ENCODE measurements around the gene B4GALT2.

B4GALT2 gene

DNA sequence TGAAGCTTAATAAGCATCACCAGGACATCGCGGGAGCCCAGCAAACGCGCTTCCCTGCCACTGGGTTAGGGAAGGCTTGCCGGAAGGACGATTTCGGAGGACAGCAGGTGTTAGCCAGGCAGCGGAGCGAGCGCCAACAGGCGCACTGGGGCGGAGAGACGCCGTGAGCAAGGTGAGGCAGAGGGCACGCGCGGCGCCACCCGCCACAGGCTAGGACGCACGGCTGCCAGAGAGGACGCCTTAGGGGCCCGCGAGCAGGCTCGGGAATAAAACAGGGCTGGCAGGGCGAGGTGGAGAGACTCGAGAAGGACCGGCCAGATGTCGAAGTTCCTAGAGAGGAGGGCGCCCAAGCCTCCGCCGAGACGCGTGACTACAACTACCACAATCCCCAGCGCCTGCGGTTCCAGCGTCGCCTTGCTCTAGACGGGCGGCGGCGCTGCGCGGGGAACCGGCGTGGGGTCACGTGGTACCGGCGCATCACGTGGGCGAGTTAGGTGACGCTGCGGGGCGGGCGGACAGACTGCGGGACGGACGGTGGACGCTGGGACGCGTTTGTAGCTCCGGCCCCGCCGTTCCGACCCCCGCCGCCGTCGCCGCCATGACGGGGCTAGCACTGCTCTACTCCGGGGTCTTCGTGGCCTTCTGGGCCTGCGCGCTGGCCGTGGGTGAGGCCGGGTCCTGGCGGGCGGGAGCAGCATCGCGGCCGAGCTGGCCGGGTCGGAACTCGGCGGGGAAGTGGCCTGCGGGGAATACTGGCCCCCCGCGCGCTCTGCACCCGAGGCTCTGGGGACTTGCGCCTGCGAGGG, 4.4 kb upstream of the B4GALT2 start, which contains the start of gene ATP6V0B:
ATP6V0B (plus strand) TSS at position 518 of the 806 bp plus-strand sequence; CDS start at position 599, 81 bp downstream.
- DNase-seq (ENCODE audit: low read depth), result peak; percentile 90
- peak within 1 kb of the TSS; percentile 85 for H3K4me3 ChIP-seq (ENCODE audit: control insufficient read depth, low read depth, low read length)
- no peak for TF ChIP-seq CTCF (conservative IDR thresholded peaks at IDR 0.05; ENCODE audit: control insufficient read depth, insufficient read depth, low read depth, low read length)

- H3K4me3 ChIP-seq (ENCODE audit: control insufficient read depth, low read depth, low read length), result peak overlapping the region; percentile 85
- no peak for DNase-seq (ENCODE audit: low read depth)
- TF ChIP-seq CTCF (conservative IDR thresholded peaks at IDR 0.05; ENCODE audit: control insufficient read depth, insufficient read depth, low read depth, low read length), result no peak
These were observed 3.6 kb upstream of the B4GALT2 start for GRCh38 chr1:43975249-43975961.

- no peak for DNase-seq (ENCODE audit: low read depth)
- no peak for TF ChIP-seq CTCF (conservative IDR thresholded peaks at IDR 0.05; ENCODE audit: control insufficient read depth, insufficient read depth, low read depth, low read length)
- H3K4me3 ChIP-seq (ENCODE audit: control insufficient read depth, low read depth, low read length), result peak overlapping the region; percentile 85
These were observed 3.0 kb upstream of the B4GALT2 start for GRCh38 chr1:43976045-43976444.

DNA sequence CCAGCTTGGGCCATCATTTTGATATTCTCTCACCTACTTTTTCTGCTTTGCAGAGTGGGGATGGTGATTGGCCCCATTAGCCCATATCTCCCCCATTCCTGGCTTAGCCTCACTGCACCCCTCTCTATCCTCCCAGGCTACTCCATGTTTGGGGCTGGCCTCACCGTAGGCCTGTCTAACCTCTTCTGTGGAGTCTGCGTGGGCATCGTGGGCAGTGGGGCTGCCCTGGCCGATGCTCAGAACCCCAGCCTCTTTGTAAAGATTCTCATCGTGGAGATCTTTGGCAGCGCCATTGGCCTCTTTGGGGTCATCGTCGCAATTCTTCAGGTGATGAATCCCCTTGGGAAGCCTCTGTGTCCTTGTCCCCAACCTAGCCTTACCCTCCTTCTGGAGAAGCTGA, 2.1 kb upstream of the B4GALT2 start:
- no peak for DNase-seq (ENCODE audit: low read depth)
- no peak for TF ChIP-seq CTCF (conservative IDR thresholded peaks at IDR 0.05; ENCODE audit: control insufficient read depth, insufficient read depth, low read depth, low read length)
- no peak overlapping the region for H3K4me3 ChIP-seq (ENCODE audit: control insufficient read depth, low read depth, low read length)

DNA sequence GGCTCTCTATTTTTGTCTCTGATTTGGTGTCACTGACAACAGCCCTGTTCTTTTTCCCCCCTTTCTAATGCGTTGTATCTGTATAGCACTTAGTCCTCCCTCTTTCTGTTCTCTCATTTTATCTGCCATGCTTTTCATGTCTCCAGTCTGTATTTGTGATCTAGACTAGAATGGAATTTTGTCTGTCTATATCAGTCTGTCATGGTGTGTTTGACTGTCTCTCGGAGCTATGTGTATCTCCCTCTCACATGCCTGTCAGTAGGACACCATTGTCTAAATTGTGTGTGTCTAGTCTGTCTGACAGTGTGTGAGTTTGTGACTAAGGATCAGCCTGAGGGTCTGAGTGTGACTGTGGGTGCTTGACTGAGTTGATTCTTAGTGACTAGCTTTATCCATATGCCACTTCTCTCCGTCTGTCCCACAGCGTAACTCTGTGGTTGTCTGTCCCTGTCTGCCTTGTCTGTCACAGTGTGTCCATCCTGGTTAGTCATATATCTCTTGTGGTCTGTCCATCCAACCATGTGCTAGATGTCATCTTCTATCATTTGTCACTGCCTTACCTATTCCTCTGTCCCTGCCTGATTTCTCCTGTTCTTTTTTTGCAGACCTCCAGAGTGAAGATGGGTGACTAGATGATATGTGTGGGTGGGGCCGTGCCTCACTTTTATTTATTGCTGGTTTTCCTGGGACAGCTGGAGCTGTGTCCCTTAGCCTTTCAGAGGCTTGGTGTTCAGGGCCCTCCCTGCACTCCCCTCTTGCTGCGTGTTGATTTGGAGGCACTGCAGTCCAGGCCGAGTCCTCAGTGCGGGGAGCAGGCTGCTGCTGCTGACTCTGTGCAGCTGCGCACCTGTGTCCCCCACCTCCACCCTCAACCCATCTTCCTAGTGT, 1.4 kb upstream of the B4GALT2 start:
- no peak overlapping the region for H3K4me3 ChIP-seq (ENCODE audit: control insufficient read depth, low read depth, low read length)
- no peak for TF ChIP-seq CTCF (conservative IDR thresholded peaks at IDR 0.05; ENCODE audit: control insufficient read depth, insufficient read depth, low read depth, low read length)

DNA sequence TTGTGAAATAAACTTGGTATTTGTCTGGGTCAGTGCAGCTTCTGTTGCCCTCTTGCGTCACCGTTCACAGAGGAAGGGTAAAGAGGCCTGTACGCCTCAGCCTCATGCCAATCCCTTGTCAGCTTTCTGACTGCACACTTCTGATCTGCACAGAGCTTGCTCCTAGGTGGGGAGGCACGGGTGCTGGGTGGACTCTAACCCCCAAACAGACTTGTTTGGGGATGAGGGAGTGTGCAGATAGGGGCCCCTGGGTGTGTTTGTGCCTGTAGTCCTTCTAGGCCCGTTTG, 803 bp upstream of the B4GALT2 start:
- TF ChIP-seq CTCF (conservative IDR thresholded peaks at IDR 0.05; ENCODE audit: control insufficient read depth, insufficient read depth, low read depth, low read length), result no peak
- DNase-seq (ENCODE audit: low read depth), result no peak
- H3K4me3 ChIP-seq (ENCODE audit: control insufficient read depth, low read depth, low read length), result peak overlapping the region; percentile 64

More for the DNA sequence above, 1.4 kb upstream of the B4GALT2 start:
- DNase-seq (ENCODE audit: low read depth), result no peak

Measured in fibroblast of mammary gland (primary cell).